K562 (cell line): Measurements from ENCODE around the gene ATG7. TPM values are rescaled to one million over a fixed set of nuclear protein-coding genes. Genes with fewer than 3 reads are reported as not detected.

Source experiments
- ID3 ChIP-seq, 2 experiments: fragments of 250-450 bp in 1 of 2; fragments of 450-650 bp in 1 of 2; sonication (Bioruptor Pico) in 1 of 2; IDR thresholded peaks; 2 replicates each; pipeline versions ENCODE4 v1.6.1 to v1.8.0; 2016 to 2021; ENCODE audit warnings: mild to moderate bottlenecking in 2 of 2, moderate library complexity in 2 of 2, missing compliant biosample characterization in 1 of 2, missing genetic modification characterization in 1 of 2
- PREB ChIP-seq: sonication (generic); formaldehyde crosslinking; IDR thresholded peaks from 2 replicates; pipeline ENCODE4 v1.8.1; 2023; ENCODE audit warnings: mild to moderate bottlenecking, missing genetic modification reagents
- RAD51 ChIP-seq: fragments of 450-650 bp; IDR thresholded peaks from 2 replicates; pipeline ENCODE4 v1.7.1; 2016; ENCODE audit warnings: low read depth, mild to moderate bottlenecking, borderline replicate concordance
- SP2 ChIP-seq: IDR thresholded peaks from 2 replicates; pipeline ENCODE4 v1.6.1; 2011; ENCODE audit warnings: mild to moderate bottlenecking, low read depth, low read length, moderate library complexity; ENCODE audit not compliant: poor library complexity, severe bottlenecking; ENCODE audit errors: extremely low read depth
- TFAM ChIP-seq: fragments of 250-450 bp; sonication (Bioruptor Pico); conservative IDR thresholded peaks from 2 replicates; pipeline ENCODE4 v1.5.0; 2021; ENCODE audit warnings: mild to moderate bottlenecking, moderate library complexity
- ZNF507 ChIP-seq: conservative IDR thresholded peaks from 2 replicates; pipeline ENCODE4 v1.6.1; 2017; ENCODE audit warnings: missing genetic modification characterization, missing compliant biosample characterization
- ZNF592 ChIP-seq: fragments of 450-650 bp; IDR thresholded peaks from 2 replicates; pipeline ENCODE4 v1.6.1; 2017; ENCODE audit warnings: antibody characterized with exemption, mild to moderate bottlenecking
- polyA plus RNA-seq, 8 experiments: library from polyadenylated mRNA; depleted of rRNA in 4 of 8; stranded (reverse) in 5 of 8; unstranded in 3 of 8; fragments of >200 nt; fragmentation: Nextera tagmentation in 2 of 8; fragmentation: Illumina TruSeq in 1 of 8; extraction: Ambion mirVana in 2 of 8; extraction: Trizol in 1 of 8; gene quantifications; 2 replicates each; pipeline versions ENCODE4 v1.2.1 to v1.2.3, GENCODE V29; 2011 to 2014; ENCODE audit warnings: inconsistent platforms in 1 of 8, missing spikeins in 1 of 8
- total RNA-seq, 7 experiments: library from RNA; depleted of rRNA in 6 of 7; stranded (reverse); fragments of >200 nt in 6 of 7; fragmentation: Illumina TruSeq in 2 of 7; extraction: Trizol in 2 of 7; gene quantifications; 2 replicates each; pipeline versions ENCODE4 v1.2.1 to v1.2.3, GENCODE V29; 2011 to 2021; ENCODE audit warnings: low replicate concordance in 1 of 7
- TF ChIP-seq, protein P1 (sequence below): sonication (generic); formaldehyde crosslinking; IDR thresholded peaks from 2 replicates; pipeline ENCODE4 v1.8.0; 2022; ENCODE audit warnings: missing genetic modification reagents, mild to moderate bottlenecking, borderline replicate concordance

Gene ATG7
- total and polyA plus RNA-seq, 9 of the 15 experiments (the other 6 are each of a cell fraction or from before 2014, with no cell fraction given) = 18.3 to 45.3 (median 33.6) TPM

DNA sequence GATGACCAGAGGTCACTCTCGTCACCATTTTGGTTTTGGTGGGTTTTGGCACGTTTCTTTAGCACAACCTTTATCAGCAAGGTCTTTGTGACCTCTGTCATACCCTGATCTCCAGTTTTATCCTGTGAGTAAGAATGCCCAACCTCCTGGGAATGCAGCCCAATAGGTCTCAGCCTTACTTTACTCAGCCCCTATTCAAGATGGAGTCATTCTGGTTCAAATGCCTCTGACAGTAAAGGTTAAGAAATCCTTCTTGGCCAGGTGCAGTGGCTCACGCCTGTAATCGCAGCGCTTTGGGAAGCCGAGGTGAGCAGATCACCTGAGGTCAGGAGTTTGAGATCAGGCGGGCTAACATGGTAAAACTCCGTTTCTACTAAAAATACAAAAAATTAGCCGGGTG, 3.2 kb upstream of the ATG7 start (continued):
- TF ChIP-seq ZNF592 (0 out of 2 replicates have a peak, but pooled peaks have one; percentile 42), SP2 (no peak), ZNF507 (tag) (no peak), TFAM (CRISPR knock-in tag) (no peak), RAD51 (no peak), PREB (CRISPR knock-in tag) (no peak), ID3 (CRISPR knock-in tag; IDR thresholded peaks at IDR 0.05) (no peak), ID3 (tag; IDR thresholded peaks at IDR 0.05) (peak; percentile 35; the same call in 1 of the 2 replicates)
- TF ChIP-seq, protein P1, sequence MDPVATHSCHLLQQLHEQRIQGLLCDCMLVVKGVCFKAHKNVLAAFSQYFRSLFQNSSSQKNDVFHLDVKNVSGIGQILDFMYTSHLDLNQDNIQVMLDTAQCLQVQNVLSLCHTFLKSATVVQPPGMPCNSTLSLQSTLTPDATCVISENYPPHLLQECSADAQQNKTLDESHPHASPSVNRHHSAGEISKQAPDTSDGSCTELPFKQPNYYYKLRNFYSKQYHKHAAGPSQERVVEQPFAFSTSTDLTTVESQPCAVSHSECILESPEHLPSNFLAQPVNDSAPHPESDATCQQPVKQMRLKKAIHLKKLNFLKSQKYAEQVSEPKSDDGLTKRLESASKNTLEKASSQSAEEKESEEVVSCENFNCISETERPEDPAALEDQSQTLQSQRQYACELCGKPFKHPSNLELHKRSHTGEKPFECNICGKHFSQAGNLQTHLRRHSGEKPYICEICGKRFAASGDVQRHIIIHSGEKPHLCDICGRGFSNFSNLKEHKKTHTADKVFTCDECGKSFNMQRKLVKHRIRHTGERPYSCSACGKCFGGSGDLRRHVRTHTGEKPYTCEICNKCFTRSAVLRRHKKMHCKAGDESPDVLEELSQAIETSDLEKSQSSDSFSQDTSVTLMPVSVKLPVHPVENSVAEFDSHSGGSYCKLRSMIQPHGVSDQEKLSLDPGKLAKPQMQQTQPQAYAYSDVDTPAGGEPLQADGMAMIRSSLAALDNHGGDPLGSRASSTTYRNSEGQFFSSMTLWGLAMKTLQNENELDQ (CRISPR knock-in tag) = no peak
